Muscle of leg (tissue), 11 donors: ENCODE data around the gene TSPAN17. TPM values are rescaled to one million over a fixed set of nuclear protein-coding genes. Genes with fewer than 3 reads are reported as not detected.

Experiments used
- DNase-seq: peaks from one replicate; pipeline ENCODE4 v3.0.0; 2013
- H3K27ac ChIP-seq: one replicate; pipeline ENCODE4 v1.5.1; 2013; ENCODE audit warnings: mild to moderate bottlenecking, low read length, control low read depth
- H3K27me3 ChIP-seq: one replicate; pipeline ENCODE4 v1.6.1; 2013; ENCODE audit warnings: low read length; ENCODE audit not compliant: control insufficient read depth, insufficient read depth
- H3K36me3 ChIP-seq: one replicate; pipeline ENCODE4 v1.6.1; 2013; ENCODE audit warnings: low read length; ENCODE audit not compliant: control insufficient read depth, insufficient read depth
- H3K4me1 ChIP-seq: one replicate; pipeline ENCODE4 v1.6.1; 2013; ENCODE audit warnings: low read length; ENCODE audit not compliant: control insufficient read depth, insufficient read depth
- H3K4me3 ChIP-seq: one replicate; pipeline ENCODE4 v1.5.1; 2013; ENCODE audit warnings: low read length, control low read depth
- H3K9me3 ChIP-seq: replicated peaks from 2 replicates; pipeline ENCODE4 v1.6.1; 2013; ENCODE audit warnings: low read depth, low read length; ENCODE audit not compliant: control insufficient read depth
- WGBS: methylation state at CpG from one replicate; pipeline ENCODE4 v1.1.5; 2013; ENCODE audit warnings: missing lambda C conversion rate; ENCODE audit not compliant: insufficient coverage; 5-methylcytosine and 5-hydroxymethylcytosine counted together
- polyA plus RNA-seq, 8 donors: library from polyadenylated mRNA; unstranded; fragments of 120-200 nt; gene quantifications; one replicate each; pipeline versions ENCODE4 v1.2.1 to v1.2.3, GENCODE V29; 2013; ENCODE audit warnings: inconsistent platforms in 1 of 8, low replicate concordance in 1 of 8; ENCODE audit not compliant: insufficient read length in 8 of 8, insufficient read depth in 1 of 8
- total RNA-seq: library from RNA; stranded (reverse); fragments of 120-200 nt; gene quantifications from one replicate; pipeline ENCODE4 v1.2.4, GENCODE V29; 2013

TSPAN17 gene
- total and polyA plus RNA-seq, 9 donors, result 15.5 to 35.6 (median 26.9) TPM

DNA sequence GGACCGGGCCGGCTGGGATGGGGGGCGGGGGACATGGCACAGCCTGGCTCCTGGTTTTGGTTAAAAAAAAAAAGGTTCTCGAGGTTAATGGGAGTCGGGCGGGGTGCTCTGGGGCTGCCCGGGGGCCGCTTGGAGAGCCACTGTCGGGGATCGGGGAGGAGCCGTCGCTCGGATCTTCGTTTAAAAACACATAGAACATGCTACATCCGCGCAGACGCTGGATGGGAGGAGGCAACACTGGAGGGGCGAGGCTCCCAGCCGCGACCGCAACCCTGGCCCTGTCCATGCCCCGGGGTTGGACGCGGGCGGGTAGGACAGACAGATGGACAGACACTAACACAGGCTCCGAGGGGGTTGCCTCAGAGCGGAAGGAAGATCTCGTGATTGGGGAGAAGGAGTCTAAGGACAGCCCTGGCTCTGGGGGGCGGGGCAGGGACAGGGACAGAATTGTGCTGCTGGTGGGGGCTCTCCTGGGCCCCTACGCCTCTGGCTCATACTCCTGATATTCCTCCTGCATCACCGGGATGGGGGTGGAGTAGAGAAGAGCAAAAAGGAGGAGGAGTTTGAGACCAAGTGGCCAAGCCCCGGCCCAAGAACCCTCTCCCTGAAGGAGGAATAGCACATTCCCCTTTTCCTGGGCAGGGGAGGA lies 26.8 kb upstream of the TSPAN17 start:
- Histone ChIP-seq H3K27ac (no peak overlapping the region), H3K27me3 (peaks cover 86% of the 10 kb centered on the region), H3K4me1 (peaks cover 26% of the 10 kb centered on the region), H3K4me3 (no peak overlapping the region), H3K36me3 (no peaks in the 10 kb centered on the region), H3K9me3 (no peaks in the 10 kb centered on the region)
- WGBS, result 2% methylated on average over 13 of the region's 32 CpGs
- DNase-seq, result no peak

GRCh38 chr5:176621661-176622079 lies 25.6 kb upstream of the TSPAN17 start:
- Histone ChIP-seq H3K9me3 (no peaks in the 10 kb centered on the region), H3K36me3 (no peaks in the 10 kb centered on the region), H3K27ac (no peak overlapping the region), H3K4me1 (peaks cover 26% of the 10 kb centered on the region), H3K27me3 (peaks cover 89% of the 10 kb centered on the region), H3K4me3 (no peak overlapping the region)
- DNase-seq, result no peak
- 72% methylated on average over 10 of the region's 13 CpGs for WGBS

- Histone ChIP-seq H3K9me3 (no peaks in the 10 kb centered on the region), H3K4me3 (no peak overlapping the region), H3K36me3 (no peaks in the 10 kb centered on the region), H3K27ac (no peak overlapping the region), H3K4me1 (peaks cover 22% of the 10 kb centered on the region), H3K27me3 (peaks cover 89% of the 10 kb centered on the region)
- DNase-seq, result no peak
- 40% methylated on average over 1 of the region's 4 CpGs for WGBS
Observed at GRCh38 chr5:176624142-176624541, 23.1 kb upstream of the TSPAN17 start.

DNA sequence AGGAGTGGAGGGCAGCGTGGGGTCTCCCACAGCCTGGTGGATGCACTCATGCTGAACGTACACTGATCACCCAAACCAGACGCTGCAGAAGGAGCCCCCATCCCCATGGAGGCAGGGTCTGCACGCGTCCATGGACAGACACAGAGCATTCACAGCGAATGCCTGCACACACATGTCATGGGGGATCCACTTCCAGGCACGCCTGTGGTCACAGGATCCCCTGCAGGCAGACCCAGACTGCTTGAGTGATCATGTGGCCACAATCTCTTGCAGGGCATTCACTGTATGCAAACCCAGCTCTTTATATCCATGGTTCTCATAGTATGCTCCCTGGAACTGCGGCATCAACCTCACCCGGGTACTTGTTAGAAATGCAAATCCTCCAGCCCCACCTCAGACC lies 22.3 kb upstream of the TSPAN17 start:
- Histone ChIP-seq H3K4me3 (no peak overlapping the region), H3K36me3 (no peaks in the 10 kb centered on the region), H3K27ac (no peak overlapping the region), H3K9me3 (no peaks in the 10 kb centered on the region), H3K4me1 (peaks cover 20% of the 10 kb centered on the region), H3K27me3 (peaks cover 89% of the 10 kb centered on the region)
- WGBS, result 63% methylated on average over 9 of the region's 9 CpGs
- no peak for DNase-seq

DNA sequence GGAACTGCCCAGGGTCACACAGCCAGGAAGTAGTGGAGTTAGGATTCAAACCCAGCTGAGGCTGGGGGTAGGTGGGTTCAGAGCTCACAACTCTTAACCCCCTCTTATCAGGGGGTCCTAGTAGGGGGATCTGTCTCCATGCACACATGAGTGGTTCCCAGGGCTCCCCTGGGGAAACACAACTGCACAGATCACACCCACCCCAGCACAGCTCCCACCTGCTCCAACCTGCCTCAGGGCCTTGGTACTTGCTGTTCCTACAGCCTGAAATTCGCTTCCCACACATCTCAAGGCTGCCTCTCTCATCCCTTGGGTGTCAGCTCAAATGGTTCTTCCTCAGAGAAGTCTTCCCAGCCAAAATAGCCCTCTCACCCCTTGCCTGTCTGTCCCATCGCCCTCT lies 21.8 kb upstream of the TSPAN17 start:
- Histone ChIP-seq H3K4me1 (peaks cover 18% of the 10 kb centered on the region), H3K4me3 (no peak overlapping the region), H3K27me3 (peaks cover 86% of the 10 kb centered on the region), H3K9me3 (no peaks in the 10 kb centered on the region), H3K27ac (no peak overlapping the region), H3K36me3 (no peaks in the 10 kb centered on the region)
- WGBS, result 65% methylated on average over 2 of the region's 2 CpGs
- DNase-seq, result no peak

DNA sequence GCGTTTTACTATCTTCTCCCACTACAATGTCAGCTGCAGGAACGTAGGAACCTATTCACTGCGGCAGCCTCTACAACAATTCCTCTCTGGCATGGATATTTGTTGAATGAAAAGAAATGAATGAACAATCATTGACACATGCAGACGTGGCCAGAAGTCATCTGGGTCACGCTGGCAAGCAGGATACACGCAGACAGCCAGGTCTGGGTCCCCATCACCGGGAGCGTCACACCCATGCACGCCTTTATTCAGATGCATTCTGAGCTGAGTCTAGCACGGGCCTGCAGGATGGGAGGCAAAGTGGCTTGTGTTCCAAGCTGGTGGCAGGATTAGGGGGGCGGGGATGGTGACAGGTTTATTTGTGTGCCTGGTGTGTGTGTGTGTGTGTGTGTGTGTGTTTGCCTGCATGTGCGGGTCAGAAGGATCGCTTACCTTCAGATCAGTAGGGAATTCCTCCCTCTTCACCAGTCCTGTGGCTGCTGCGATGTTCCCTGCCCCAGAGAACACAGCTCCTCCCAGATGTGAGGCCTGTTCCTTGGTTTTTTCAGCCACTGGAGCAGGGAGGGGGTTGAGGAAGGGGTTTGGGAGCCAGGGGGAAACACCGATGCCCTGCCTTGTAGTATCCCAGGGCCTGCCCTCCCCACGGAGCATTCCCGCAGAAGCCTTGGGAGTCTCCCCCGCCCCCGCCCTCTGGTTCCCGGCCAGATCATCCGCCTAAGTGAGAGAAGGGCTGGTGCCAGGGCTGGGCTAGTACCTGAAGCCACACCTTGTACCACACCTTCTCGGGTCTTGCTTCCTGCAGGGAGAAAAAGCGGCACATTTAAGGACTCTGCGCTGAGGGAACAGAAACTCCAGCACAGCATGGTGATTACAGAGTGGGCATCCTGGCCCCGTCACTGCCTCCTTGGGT lies 21.1 kb upstream of the TSPAN17 start:
- DNase-seq, result no peak
- H3K9me3 ChIP-seq, result no peaks in the 10 kb centered on the region
- peaks cover 13% of the 10 kb centered on the region for H3K4me1 ChIP-seq
- no peak overlapping the region for H3K27ac ChIP-seq
- H3K36me3 ChIP-seq, result no peaks in the 10 kb centered on the region
- no peak overlapping the region for H3K4me3 ChIP-seq
- whole genome bisulfite sequencing, result 37% methylated on average over 17 of the region's 25 CpGs
- H3K27me3 ChIP-seq, result peaks cover 86% of the 10 kb centered on the region

GRCh38 chr5:176626876-176627236 lies 20.4 kb upstream of the TSPAN17 start:
- WGBS, result 72% methylated on average over 3 of the region's 7 CpGs
- Histone ChIP-seq H3K27me3 (peaks cover 86% of the 10 kb centered on the region), H3K9me3 (no peaks in the 10 kb centered on the region), H3K27ac (no peak overlapping the region), H3K4me1 (peaks cover 10% of the 10 kb centered on the region), H3K36me3 (no peaks in the 10 kb centered on the region), H3K4me3 (no peak overlapping the region)
- no peak for DNase-seq

- WGBS, result 60% methylated on average over 1 of the region's 5 CpGs
- peaks cover 90% of the 10 kb centered on the region for H3K27me3 ChIP-seq
- no peak overlapping the region for H3K4me3 ChIP-seq
- no peak overlapping the region for H3K27ac ChIP-seq
- no peaks in the 10 kb centered on the region for H3K36me3 ChIP-seq
- no peaks in the 10 kb centered on the region for H3K9me3 ChIP-seq
- peaks cover 10% of the 10 kb centered on the region for H3K4me1 ChIP-seq
- no peak for DNase-seq
Observed at GRCh38 chr5:176627582-176627981, 19.7 kb upstream of the TSPAN17 start.

- H3K4me3 ChIP-seq, result no peak overlapping the region
- H3K36me3 ChIP-seq, result no peaks in the 10 kb centered on the region
- peaks cover 10% of the 10 kb centered on the region for H3K4me1 ChIP-seq
- H3K9me3 ChIP-seq, result no peaks in the 10 kb centered on the region
- H3K27me3 ChIP-seq, result peaks cover 95% of the 10 kb centered on the region
- WGBS, result 48% methylated on average over 10 of the region's 13 CpGs
- H3K27ac ChIP-seq, result no peak overlapping the region
- DNase-seq, result no peak
Observed at GRCh38 chr5:176628406-176629228, 18.7 kb upstream of the TSPAN17 start.

DNA sequence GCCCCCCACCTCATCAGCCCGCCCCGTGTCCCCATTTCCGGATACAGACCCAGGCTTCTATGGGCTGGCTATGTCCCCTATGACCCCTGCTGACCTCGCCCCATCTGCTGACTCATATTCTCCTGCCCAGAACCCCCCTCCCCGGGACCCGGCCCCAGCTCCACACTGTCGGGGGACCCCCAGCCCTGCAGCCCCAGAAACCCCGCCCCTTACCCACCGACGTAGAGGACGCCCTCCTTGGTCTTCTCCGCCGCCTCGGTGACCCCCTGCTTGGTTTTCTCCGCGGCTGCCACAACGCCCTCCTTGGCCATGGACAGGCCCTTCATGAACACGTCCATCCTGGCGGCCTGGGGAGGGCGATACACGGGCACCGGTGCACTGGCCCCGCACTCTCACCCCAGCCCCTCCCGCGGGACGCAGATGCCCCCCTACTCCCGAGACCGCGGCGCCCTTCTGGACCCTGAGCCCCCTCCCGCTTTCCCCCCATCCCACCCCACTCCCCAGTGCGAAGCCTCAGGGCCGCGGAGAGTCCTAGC lies 17.9 kb upstream of the TSPAN17 start:
- Histone ChIP-seq H3K27ac (no peak overlapping the region), H3K9me3 (no peaks in the 10 kb centered on the region), H3K4me1 (peaks cover 10% of the 10 kb centered on the region), H3K4me3 (no peak overlapping the region), H3K36me3 (no peaks in the 10 kb centered on the region), H3K27me3 (peaks cover 94% of the 10 kb centered on the region)
- WGBS, result 4% methylated on average over 34 of the region's 34 CpGs
- no peak for DNase-seq
